HG03064 (cell line): Measurements from ENCODE around the gene NEMP1.

ENCODE experiments used
- ATAC-seq: cut with Tn5 transposase; IDR thresholded peaks from one replicate; pipeline ENCODE4 v1.9.1; 2021; ENCODE audit warnings: low read depth; ENCODE audit not compliant: unreplicated experiment

The NEMP1 gene

GRCh38 chr12:57107456-57108155 lies 29.0 kb upstream of the NEMP1 start:
- ATAC-seq, result no peak

- no peak for ATAC-seq
Measured at GRCh38 chr12:57106021-57106708, 27.6 kb upstream of the NEMP1 start.

- ATAC-seq, result no peak
Measured at GRCh38 chr12:57105011-57105753, 26.6 kb upstream of the NEMP1 start.

- ATAC-seq, result no peak
Measured at GRCh38 chr12:57104292-57104910, 25.8 kb upstream of the NEMP1 start.

- ATAC-seq, result no peak
Measured at GRCh38 chr12:57103856-57104255, 25.3 kb upstream of the NEMP1 start.

- no peak for ATAC-seq
Measured at GRCh38 chr12:57101892-57102695, 23.5 kb upstream of the NEMP1 start.

- ATAC-seq, result no peak
Measured at GRCh38 chr12:57099766-57100165, 21.2 kb upstream of the NEMP1 start.

- ATAC-seq, result no peak
Measured at GRCh38 chr12:57099047-57099714, 20.6 kb upstream of the NEMP1 start.

- no peak for ATAC-seq
Measured at GRCh38 chr12:57098546-57098945, 20.0 kb upstream of the NEMP1 start.

GRCh38 chr12:57097554-57097835 lies 18.9 kb upstream of the NEMP1 start:
- no peak for ATAC-seq

GRCh38 chr12:57096748-57097553 lies 18.4 kb upstream of the NEMP1 start:
- no peak for ATAC-seq

GRCh38 chr12:57096099-57096572 lies 17.5 kb upstream of the NEMP1 start:
- ATAC-seq, result no peak

GRCh38 chr12:57095440-57095839 lies 16.8 kb upstream of the NEMP1 start:
- ATAC-seq, result no peak

- no peak for ATAC-seq
Measured at GRCh38 chr12:57094208-57095160, 15.9 kb upstream of the NEMP1 start.

GRCh38 chr12:57093415-57094207 lies 15.0 kb upstream of the NEMP1 start:
- no peak for ATAC-seq

GRCh38 chr12:57092876-57093414 lies 14.4 kb upstream of the NEMP1 start:
- no peak for ATAC-seq

GRCh38 chr12:57092529-57092862 lies 13.9 kb upstream of the NEMP1 start:
- ATAC-seq, result no peak
